Body of pancreas (tissue), 4 donors: ENCODE data around the gene CAMKMT. TPM values are rescaled to one million over a fixed set of nuclear protein-coding genes. Genes with fewer than 3 reads are reported as not detected.
A peak's percentile ranks its signal among the peaks of the same experiment; 100 is the strongest.

Experiments
- ATAC-seq: fragments of 150-250 bp; one replicate; pipeline ENCODE4 v1.9.1; 2016
- DNase-seq, 4 donors: peaks; one replicate each; pipeline ENCODE4 v3.0.0-alpha.2; 2019
- H3K27ac ChIP-seq, 4 donors: fragments of 200-600 bp; sonication (generic); 1 replicate in 3 of 4; 2 replicates in 1 of 4; pipeline versions ENCODE4 v1.5.1 to v1.6.1; 2016 to 2019; ENCODE audit warnings: mild to moderate bottlenecking in 1 of 4, mixed read lengths in 1 of 4, moderate library complexity in 1 of 4
- H3K27me3 ChIP-seq, 2 donors: fragments of 200-600 bp; sonication (generic); one replicate each; pipeline ENCODE4 v1.6.0; 2016; ENCODE audit warnings: mild to moderate bottlenecking in 1 of 2
- H3K36me3 ChIP-seq, 2 donors: fragments of 200-600 bp; sonication (generic); replicated peaks in 1 of 2; 2 replicates each; pipeline ENCODE4 v1.5.1; 2016; ENCODE audit warnings: low read depth in 2 of 2; ENCODE audit not compliant: insufficient read depth in 1 of 2
- H3K4me1 ChIP-seq: fragments of 200-600 bp; sonication (generic); one replicate; pipeline ENCODE4 v1.6.0; 2016
- H3K4me3 ChIP-seq, 2 donors: fragments of 200-600 bp; sonication (generic); 1 replicate in 1 of 2; 2 replicates in 1 of 2; pipeline ENCODE4 v1.5.1; 2016 to 2019
- H3K9me3 ChIP-seq, 3 donors: fragments of 200-600 bp; sonication (generic); 1 replicate in 2 of 3; 2 replicates in 1 of 3; pipeline ENCODE4 v1.5.1; 2016
- POLR2A ChIP-seq, 3 donors: fragments of 450-650 bp; IDR thresholded peaks; one replicate each; pipeline ENCODE4 v1.6.1; 2016; ENCODE audit warnings: antibody characterized with exemption in 3 of 3, mild to moderate bottlenecking in 2 of 3
- WGBS, 2 donors: methylation state at CpG; one replicate each; pipeline ENCODE4 v1.1.5; 2017; 5-methylcytosine and 5-hydroxymethylcytosine counted together
- intact Hi-C: fragments of 100-400 bp; cut with DNase I; formaldehyde crosslinking; loops from one replicate; pipeline ENCODE4 v1.15.1; 2023
- total RNA-seq, 2 donors: library from RNA; depleted of rRNA; stranded (reverse); fragments of >200 nt; gene quantifications; one replicate each; pipeline ENCODE4 v1.1.0, GENCODE V29; 2016
- TF ChIP-seq, protein P1 (sequence below), 7 experiments: fragments of 450-650 bp in 4 of 7; fragments of 200-600 bp in 3 of 7; sonication (generic) in 3 of 7; IDR thresholded peaks; one replicate each; pipeline ENCODE4 v1.5.1; 2016 to 2019; ENCODE audit warnings: antibody characterized with exemption in 7 of 7

The CAMKMT gene
- total RNA-seq, 2 donors from 2014 or later, result 18.4 to 23.4 TPM

DNA sequence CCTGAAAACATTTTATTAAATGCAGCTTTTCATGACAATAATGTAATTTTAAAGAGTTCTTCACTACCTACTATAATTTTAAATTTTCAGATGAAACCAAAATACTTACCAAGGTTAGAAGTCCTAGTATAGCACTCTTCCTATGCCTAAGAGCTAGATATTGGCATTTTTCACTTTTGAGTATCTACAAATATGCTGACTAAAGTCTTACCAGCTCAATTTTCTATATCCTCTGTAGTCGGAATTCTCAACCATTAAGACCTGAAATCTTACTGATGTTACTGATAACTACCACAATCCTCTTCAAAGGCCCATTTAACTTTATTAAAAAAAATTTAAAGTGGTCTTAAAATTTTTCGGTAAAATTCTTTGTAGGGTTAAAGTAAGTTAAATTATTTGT, 32.4 kb upstream of the CAMKMT start:
- no peaks in the 10 kb centered on the region for H3K27me3 ChIP-seq
- peaks cover 30% of the 10 kb centered on the region for H3K4me1 ChIP-seq
- DNase-seq (no peak), ATAC-seq (no peak)
- no peak for TF ChIP-seq POLR2A (IDR thresholded peaks at IDR 0.05)
- TF ChIP-seq, protein P1, sequence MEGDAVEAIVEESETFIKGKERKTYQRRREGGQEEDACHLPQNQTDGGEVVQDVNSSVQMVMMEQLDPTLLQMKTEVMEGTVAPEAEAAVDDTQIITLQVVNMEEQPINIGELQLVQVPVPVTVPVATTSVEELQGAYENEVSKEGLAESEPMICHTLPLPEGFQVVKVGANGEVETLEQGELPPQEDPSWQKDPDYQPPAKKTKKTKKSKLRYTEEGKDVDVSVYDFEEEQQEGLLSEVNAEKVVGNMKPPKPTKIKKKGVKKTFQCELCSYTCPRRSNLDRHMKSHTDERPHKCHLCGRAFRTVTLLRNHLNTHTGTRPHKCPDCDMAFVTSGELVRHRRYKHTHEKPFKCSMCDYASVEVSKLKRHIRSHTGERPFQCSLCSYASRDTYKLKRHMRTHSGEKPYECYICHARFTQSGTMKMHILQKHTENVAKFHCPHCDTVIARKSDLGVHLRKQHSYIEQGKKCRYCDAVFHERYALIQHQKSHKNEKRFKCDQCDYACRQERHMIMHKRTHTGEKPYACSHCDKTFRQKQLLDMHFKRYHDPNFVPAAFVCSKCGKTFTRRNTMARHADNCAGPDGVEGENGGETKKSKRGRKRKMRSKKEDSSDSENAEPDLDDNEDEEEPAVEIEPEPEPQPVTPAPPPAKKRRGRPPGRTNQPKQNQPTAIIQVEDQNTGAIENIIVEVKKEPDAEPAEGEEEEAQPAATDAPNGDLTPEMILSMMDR (IDR thresholded peaks at IDR 0.05), result no peak
- no peaks in the 10 kb centered on the region for H3K9me3 ChIP-seq
- H3K27ac ChIP-seq, result no peak overlapping the region
- intact Hi-C loops, result no loop called here
- H3K4me3 ChIP-seq, result no peak overlapping the region
- peaks cover 8 to 13% of the 10 kb centered on the region in 2 donors for H3K36me3 ChIP-seq
- 86 to 89% methylated on average over 2 of the region's 2 CpGs for WGBS, 2 donors

- ATAC-seq, result no peak
- DNase-seq, result no peak
- intact Hi-C loops, result no loop called here
- Histone ChIP-seq H3K4me1 (peaks cover 18% of the 10 kb centered on the region), H3K36me3 (peaks cover 8 to 13% of the 10 kb centered on the region in 2 donors), H3K9me3 (no peaks in the 10 kb centered on the region), H3K27me3 (no peaks in the 10 kb centered on the region), H3K27ac (no peak overlapping the region), H3K4me3 (no peak overlapping the region)
- 96 to 100% methylated on average over 1 of the region's 1 CpG for WGBS, 2 donors
- TF ChIP-seq POLR2A (IDR thresholded peaks at IDR 0.05), result no peak
- TF ChIP-seq, protein P1 (IDR thresholded peaks at IDR 0.05), result no peak
Measured at GRCh38 chr2:44330801-44331200, 30.9 kb upstream of the CAMKMT start.

DNA sequence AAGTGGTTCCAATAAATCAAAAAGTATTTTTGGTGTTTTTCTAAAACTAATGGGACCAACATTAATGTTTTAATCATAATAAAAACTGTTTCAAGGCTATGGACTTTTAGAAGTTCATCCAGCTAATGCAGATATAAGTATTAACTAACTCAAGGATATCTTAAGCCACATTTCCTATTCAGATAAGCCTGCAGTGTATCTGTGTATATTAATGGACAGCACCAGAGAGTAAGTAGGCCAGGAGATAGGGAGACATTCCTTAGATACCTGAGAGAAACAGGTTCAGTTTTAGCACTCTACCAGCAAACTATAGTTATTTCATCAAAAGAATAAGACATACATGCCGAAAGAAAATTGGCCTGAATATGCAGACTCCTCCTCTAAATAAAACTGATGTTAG, 27.8 kb upstream of the CAMKMT start:
- no peak overlapping the region for H3K4me3 ChIP-seq
- intact Hi-C loops, result no loop called here
- H3K27me3 ChIP-seq, result no peaks in the 10 kb centered on the region
- DNase-seq (no peak), ATAC-seq (no peak)
- WGBS, 2 donors, result 21 to 31% methylated on average over 1 of the region's 1 CpG
- H3K4me1 ChIP-seq, result peaks cover 17% of the 10 kb centered on the region
- H3K27ac ChIP-seq, result peak overlapping the region in 1 of 4 donors; percentile 38
- TF ChIP-seq POLR2A (IDR thresholded peaks at IDR 0.05), result no peak
- TF ChIP-seq, protein P1 (IDR thresholded peaks at IDR 0.05), result no peak
- H3K36me3 ChIP-seq, result peaks cover 8 to 14% of the 10 kb centered on the region in 2 donors
- no peaks in the 10 kb centered on the region for H3K9me3 ChIP-seq

- TF ChIP-seq, protein P1 (IDR thresholded peaks at IDR 0.05), result no peak
- no peak for TF ChIP-seq POLR2A (IDR thresholded peaks at IDR 0.05)
- Histone ChIP-seq H3K27me3 (no peaks in the 10 kb centered on the region), H3K9me3 (no peaks in the 10 kb centered on the region), H3K4me1 (peaks cover 13% of the 10 kb centered on the region), H3K27ac (no peak overlapping the region), H3K4me3 (no peak overlapping the region), H3K36me3 (peaks cover 7 to 13% of the 10 kb centered on the region in 2 donors)
- ATAC-seq (no peak), DNase-seq (no peak)
- intact Hi-C loops, result no loop called here
- WGBS, 2 donors, result 94 to 97% methylated on average over 2 of the region's 2 CpGs
Measured at GRCh38 chr2:44335806-44336538, 25.8 kb upstream of the CAMKMT start.

DNA sequence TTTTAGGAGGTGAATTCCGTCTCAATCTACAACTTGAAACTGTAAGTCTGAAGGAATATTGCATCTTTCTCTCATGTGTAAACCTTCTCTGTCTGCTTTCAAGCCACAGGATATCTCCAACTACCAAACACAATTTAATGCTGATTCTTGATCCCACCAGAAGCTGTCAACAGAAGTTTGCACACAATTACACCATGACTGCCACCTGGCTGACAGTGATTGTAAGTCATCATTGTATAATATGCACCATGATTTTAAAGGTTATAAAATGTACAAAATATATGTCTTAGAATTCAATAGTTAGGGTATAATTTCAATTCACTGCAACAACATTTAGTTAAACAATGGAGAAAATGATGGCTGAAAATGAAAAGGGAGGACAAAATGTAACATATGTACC, 18.9 kb upstream of the CAMKMT start:
- 52 to 75% methylated on average over 1 of the region's 1 CpG for WGBS, 2 donors
- no peak overlapping the region for H3K4me3 ChIP-seq
- no peak overlapping the region for H3K27ac ChIP-seq
- TF ChIP-seq, protein P1 (IDR thresholded peaks at IDR 0.05), result peak in 6 of 7 experiments; percentile 29 to 74 (median 62)
- no peak for TF ChIP-seq POLR2A (IDR thresholded peaks at IDR 0.05)
- no peaks in the 10 kb centered on the region for H3K27me3 ChIP-seq
- no peaks in the 10 kb centered on the region for H3K9me3 ChIP-seq
- peaks cover 8% of the 10 kb centered on the region for H3K4me1 ChIP-seq
- DNase-seq, result peak in 3 of 4 donors; percentile 30 to 55 (median 46)
- intact Hi-C loops, result no loop called here
- peak; percentile 35 for ATAC-seq
- peaks cover 8 to 15% of the 10 kb centered on the region in 2 donors for H3K36me3 ChIP-seq
